IMR-90 (cell line): ENCODE measurements around the gene NIPA2. TPM values are rescaled to one million over a fixed set of nuclear protein-coding genes. Genes with fewer than 3 reads are reported as not detected.

ENCODE experiments used
- ATAC-seq: fragments of 200-7000 bp; cut with Tn5 transposase; 2 replicates; pipeline ENCODE4 v1.9.1; 2020; ENCODE audit warnings: low read depth, mild to moderate bottlenecking, moderate library complexity
- BruUV-seq: library from RNA; stranded (reverse); fragments of 400-500 nt; replicated peaks from 2 replicates; lab custom pipeline; 2021; lab: Mats Ljungman, UMichigan
- CTCF ChIA-PET: fragments of 300-600 bp; formaldehyde crosslinking; extraction: SDS; loops from one replicate; lab custom pipeline; 2021; ENCODE audit warnings: antibody characterized with exemption; lab: Yijun Ruan, JAX
- POLR2A ChIA-PET: fragments of 300-600 bp; sonication (Branson Sonifier 250); formaldehyde crosslinking; loops from one replicate; lab custom pipeline; 2022; ENCODE audit warnings: antibody characterized with exemption; ENCODE audit not compliant: unreplicated experiment; lab: Charles Lee
- DNase-seq: peaks from one replicate; pipeline ENCODE4 v3.0.0; 2013
- H2AFZ ChIP-seq: replicated peaks from 2 replicates; pipeline ENCODE3; 2013; ENCODE audit warnings: low read length, mild to moderate bottlenecking; ENCODE audit not compliant: poor library complexity
- H2AK5ac ChIP-seq: 2 replicates; pipeline ENCODE4 v1.6.1; 2013; ENCODE audit warnings: low read depth, low read length, inconsistent platforms
- H2AK9ac ChIP-seq: replicated peaks from 2 replicates; pipeline ENCODE3; 2013; ENCODE audit warnings: mild to moderate bottlenecking, low read depth, low read length, moderate library complexity; ENCODE audit not compliant: poor library complexity
- H2BK120ac ChIP-seq: 2 replicates; pipeline ENCODE4 v1.6.1; 2013; ENCODE audit warnings: low read depth, low read length, inconsistent platforms
- H2BK15ac ChIP-seq: 3 replicates; pipeline ENCODE4 v1.6.1; 2013; ENCODE audit warnings: low read depth, low read length, inconsistent platforms
- H2BK20ac ChIP-seq: 2 replicates; pipeline ENCODE4 v1.6.1; 2013; ENCODE audit warnings: low read depth, mild to moderate bottlenecking, inconsistent platforms, low read length, moderate library complexity
- H2BK5ac ChIP-seq: 2 replicates; pipeline ENCODE4 v1.6.1; 2013; ENCODE audit warnings: mild to moderate bottlenecking, low read depth, low read length, inconsistent platforms; ENCODE audit not compliant: poor library complexity, severe bottlenecking
- H3K14ac ChIP-seq: replicated peaks from 2 replicates; pipeline ENCODE4 v1.6.1; 2013; ENCODE audit warnings: low read depth, low read length, inconsistent platforms
- H3K18ac ChIP-seq: 2 replicates; pipeline ENCODE4 v1.6.1; 2013; ENCODE audit warnings: low read depth, low read length, control low read depth
- H3K23ac ChIP-seq: 2 replicates; pipeline ENCODE4 v1.6.1; 2013; ENCODE audit warnings: low read depth, low read length, inconsistent platforms
- H3K27ac ChIP-seq: 2 replicates; pipeline ENCODE4 v1.5.1; 2013; ENCODE audit warnings: mild to moderate bottlenecking, control low read depth, low read length; ENCODE audit not compliant: insufficient read depth
- H3K27me3 ChIP-seq: 2 replicates; pipeline ENCODE4 v1.6.1; 2013; ENCODE audit warnings: low read length; ENCODE audit not compliant: control insufficient read depth, insufficient read depth
- H3K36me3 ChIP-seq: 2 replicates; pipeline ENCODE4 v1.6.1; 2013; ENCODE audit warnings: low read length, mixed read lengths; ENCODE audit not compliant: control insufficient read depth, insufficient read depth
- H3K4ac ChIP-seq: 2 replicates; pipeline ENCODE4 v1.6.1; 2013; ENCODE audit warnings: low read depth, low read length, inconsistent platforms
- H3K4me1 ChIP-seq: 2 replicates; pipeline ENCODE4 v1.6.1; 2013; ENCODE audit warnings: low read length, mixed read lengths; ENCODE audit not compliant: control insufficient read depth, insufficient read depth
- H3K4me2 ChIP-seq: 2 replicates; pipeline ENCODE4 v1.6.1; 2013; ENCODE audit warnings: low read depth, mild to moderate bottlenecking, control low read depth, low read length, moderate library complexity
- H3K4me3 ChIP-seq: 2 replicates; pipeline ENCODE4 v1.5.1; 2013; ENCODE audit warnings: low read depth, mild to moderate bottlenecking, control low read depth, low read length, moderate library complexity; ENCODE audit not compliant: insufficient read depth
- H3K56ac ChIP-seq: 2 replicates; pipeline ENCODE4 v1.6.1; 2013; ENCODE audit warnings: low read length, inconsistent platforms; ENCODE audit not compliant: insufficient read depth; ENCODE audit errors: extremely low read depth
- H3K79me1 ChIP-seq, 2 experiments: 2 replicates each; pipeline ENCODE4 v1.6.1; 2013; ENCODE audit warnings: low read length in 2 of 2, inconsistent platforms in 1 of 2, low read depth in 1 of 2
- H3K9ac ChIP-seq: 2 replicates; pipeline ENCODE4 v1.6.1; 2013; ENCODE audit warnings: low read depth, low read length, control low read depth
- H3K9me1 ChIP-seq: 2 replicates; pipeline ENCODE4 v1.6.1; 2013; ENCODE audit warnings: low read length, inconsistent platforms; ENCODE audit not compliant: insufficient read depth
- H3K9me3 ChIP-seq: 2 replicates; pipeline ENCODE4 v1.6.1; 2013; ENCODE audit warnings: low read length; ENCODE audit not compliant: control insufficient read depth, insufficient read depth
- H4K20me1 ChIP-seq: 2 replicates; pipeline ENCODE4 v1.6.1; 2013; ENCODE audit warnings: low read length, inconsistent platforms; ENCODE audit not compliant: insufficient read depth
- H4K5ac ChIP-seq: 2 replicates; pipeline ENCODE4 v1.6.1; 2013; ENCODE audit warnings: mild to moderate bottlenecking, low read depth, low read length, control low read depth
- H4K8ac ChIP-seq, 2 experiments: 2 replicates each; pipeline ENCODE4 v1.6.1; 2013; ENCODE audit warnings: low read depth in 2 of 2, low read length in 2 of 2, control low read depth in 1 of 2, inconsistent platforms in 1 of 2
- H4K91ac ChIP-seq: 2 replicates; pipeline ENCODE4 v1.6.1; 2013; ENCODE audit warnings: low read depth, low read length, inconsistent platforms; ENCODE audit not compliant: insufficient read depth
- BHLHE40 ChIP-seq: fragments of 150-350 bp; IDR thresholded peaks from 2 replicates; pipeline ENCODE4 v1.6.1; 2016; ENCODE audit warnings: mild to moderate bottlenecking, low read depth, low read length
- CHD1 ChIP-seq: IDR thresholded peaks from 2 replicates; pipeline ENCODE4 v1.6.1; 2012; ENCODE audit warnings: low read depth, low read length, improper control_type of control experiment
- ELK1 ChIP-seq: fragments of 150-350 bp; IDR thresholded peaks from 2 replicates; pipeline ENCODE4 v1.6.1; 2016; ENCODE audit warnings: low read depth, mild to moderate bottlenecking, low read length, moderate library complexity, borderline replicate concordance
- MAFK ChIP-seq: IDR thresholded peaks from 2 replicates; pipeline ENCODE4 v1.6.1; 2012; ENCODE audit warnings: low read depth, low read length, improper control_type of control experiment
- NFE2L2 ChIP-seq: fragments of 150-350 bp; IDR thresholded peaks from 2 replicates; pipeline ENCODE4 v1.6.1; 2016; ENCODE audit warnings: low read depth, mild to moderate bottlenecking, low read length
- POLR2A ChIP-seq: IDR thresholded peaks from 2 replicates; pipeline ENCODE4 v1.6.1; 2012; ENCODE audit warnings: mild to moderate bottlenecking, low read depth, low read length
- RAD21 ChIP-seq: IDR thresholded peaks from 2 replicates; pipeline ENCODE4 v1.6.1; 2012; ENCODE audit warnings: low read length, improper control_type of control experiment
- RCOR1 ChIP-seq: IDR thresholded peaks from 2 replicates; pipeline ENCODE4 v1.6.1; 2012; ENCODE audit warnings: mild to moderate bottlenecking, low read length, improper control_type of control experiment; ENCODE audit not compliant: insufficient replicate concordance
- RFX5 ChIP-seq: IDR thresholded peaks from 2 replicates; pipeline ENCODE4 v1.8.0; 2012; ENCODE audit warnings: low read depth, mild to moderate bottlenecking, low read length, moderate library complexity
- SMC3 ChIP-seq: fragments of 150-350 bp; IDR thresholded peaks from 2 replicates; pipeline ENCODE4 v1.6.1; 2016; ENCODE audit warnings: low read depth, mild to moderate bottlenecking, antibody characterized with exemption, low read length, moderate library complexity
- WGBS, 2 experiments: methylation state at CpG; one replicate each; pipeline versions ENCODE4 v1.1.5 to v1.1.7; 2013; ENCODE audit warnings: missing lambda C conversion rate in 2 of 2; ENCODE audit not compliant: insufficient read length in 1 of 2; ENCODE audit errors: extremely low coverage in 2 of 2; 5-methylcytosine and 5-hydroxymethylcytosine counted together
- dilution Hi-C: fragments of 300-500 bp; cut with HindIII; formaldehyde crosslinking; loops from one replicate; pipeline ENCODE4 v1.14.3; 2018; ENCODE audit warnings: low sequenced_read_pairs; ENCODE audit not compliant: unreplicated experiment
- in situ Hi-C: fragments of 300-500 bp; cut with MboI; formaldehyde crosslinking; loops from 3 replicates; pipeline ENCODE4 v1.14.3; 2019; ENCODE audit warnings: low sequenced_read_pairs, inconsistent platforms, mixed read lengths
- intact Hi-C: fragments of 100-400 bp; cut with micrococcal nuclease; formaldehyde crosslinking; loops from 2 replicates; pipeline ENCODE4 v1.10.0; 2022
- polyA plus RNA-seq, 3 experiments: library from polyadenylated mRNA; depleted of rRNA; stranded (reverse); fragments of >200 nt; gene quantifications; 2 replicates each; pipeline ENCODE4 v1.2.3, GENCODE V29; 2012; ENCODE audit warnings: low replicate concordance in 1 of 3
- total RNA-seq: library from RNA; depleted of rRNA; stranded (reverse); fragments of >200 nt; gene quantifications from 2 replicates; pipeline ENCODE4 v1.2.3, GENCODE V29; 2012

Gene NIPA2
- total and polyA plus RNA-seq, 2 of the 4 experiments (the other 2 are of a cell fraction): 33.0 to 38.0 TPM

- dilution Hi-C loops (no loop called here), in situ Hi-C loops (no loop called here), intact Hi-C loops (no loop called here)
- TF ChIP-seq RAD21: no peak
- TF ChIP-seq NFE2L2: no peak
- no peak for TF ChIP-seq RFX5
- TF ChIP-seq SMC3: no peak
- TF ChIP-seq ELK1: no peak
- no peak for TF ChIP-seq RCOR1
- no peak for TF ChIP-seq MAFK
- no peak for TF ChIP-seq CHD1
- TF ChIP-seq BHLHE40: no peak
- TF ChIP-seq POLR2A: no peak
- no peak overlapping the region for H4K91ac ChIP-seq
- DNase-seq (no peak), ATAC-seq (no peak)
- BruUV-seq: no TSS peak
- WGBS, 2 experiments: 96% methylated on average over 11 of the region's 18 CpGs; no CpG with 5 or more reads in 1 of the 2 experiments
- H2AK9ac ChIP-seq: no peak overlapping the region
- H4K20me1 ChIP-seq: no peaks in the 10 kb centered on the region
- no peaks in the 10 kb centered on the region for H3K4me1 ChIP-seq
- no peak overlapping the region for H2AK5ac ChIP-seq
- ChIA-PET CTCF (no interaction called here), POLR2A (no interaction called here)
- peaks cover 0 to 5% of the 10 kb centered on the region in 2 experiments; a peak in 1 of 4 replicates for H3K79me1 ChIP-seq
- H3K4ac ChIP-seq: no peak overlapping the region
- peak overlapping the region; percentile 51 for H2AFZ ChIP-seq
- H4K8ac ChIP-seq: no peak overlapping the region
- H3K56ac ChIP-seq: no peak overlapping the region
- H4K5ac ChIP-seq: no peak overlapping the region
- no peaks in the 10 kb centered on the region for H3K27me3 ChIP-seq
- H2BK120ac ChIP-seq: no peak overlapping the region
- H3K9ac ChIP-seq: no peak overlapping the region
- H3K9me3 ChIP-seq: no peaks in the 10 kb centered on the region
- no peaks in the 10 kb centered on the region for H3K9me1 ChIP-seq
- H2BK15ac ChIP-seq: no peak overlapping the region
- no peak overlapping the region for H3K4me2 ChIP-seq
- H3K18ac ChIP-seq: no peak overlapping the region
- H3K14ac ChIP-seq: no peak overlapping the region
- H2BK5ac ChIP-seq: no peak overlapping the region
- H3K36me3 ChIP-seq: peaks cover 59% of the 10 kb centered on the region
- no peak overlapping the region for H3K23ac ChIP-seq
- no peak overlapping the region for H3K4me3 ChIP-seq
- no peak overlapping the region for H3K27ac ChIP-seq
- no peak overlapping the region for H2BK20ac ChIP-seq
Measured at GRCh38 chr15:22903427-22903826, 65.0 kb downstream of the NIPA2 start.
